H1 (cell line): Measurements from ENCODE around the gene CCDC88C.

Experiments used
- CTCF ChIP-seq, 3 experiments: IDR thresholded peaks; 1 replicate in 2 of 3; 2 replicates in 1 of 3; pipeline versions ENCODE4 v1.5.1 to v1.6.1; 2011; ENCODE audit warnings: low read length in 3 of 3, mild to moderate bottlenecking in 3 of 3, inconsistent platforms in 2 of 3, low read depth in 1 of 3, moderate library complexity in 1 of 3; ENCODE audit not compliant: insufficient read depth in 1 of 3; ENCODE audit errors: control extremely low read depth in 1 of 3
- EGR1 ChIP-seq: IDR thresholded peaks from 2 replicates; pipeline ENCODE4 v1.6.1; 2011; ENCODE audit warnings: low read depth, low read length, borderline replicate concordance
- EZH2 ChIP-seq: fragments of 200-600 bp; sonication (generic); IDR thresholded peaks from 2 replicates; pipeline ENCODE4 v1.7.1; 2012; ENCODE audit warnings: low read depth, mild to moderate bottlenecking, moderate library complexity, low read length, inconsistent platforms; ENCODE audit not compliant: severe bottlenecking
- JUN ChIP-seq: IDR thresholded peaks from 2 replicates; pipeline ENCODE4 v1.6.1; 2011; ENCODE audit warnings: low read depth, mild to moderate bottlenecking, improper control_type of control experiment, low read length
- JUND ChIP-seq: IDR thresholded peaks from 2 replicates; pipeline ENCODE4 v1.6.1; 2011; ENCODE audit warnings: mild to moderate bottlenecking, improper control_type of control experiment, low read length
- KDM4A ChIP-seq: IDR thresholded peaks from one replicate; pipeline ENCODE4 v1.7.1; 2012; ENCODE audit warnings: low read depth, mild to moderate bottlenecking, moderate library complexity, low read length, inconsistent platforms; ENCODE audit not compliant: severe bottlenecking
- MAX ChIP-seq: IDR thresholded peaks from 2 replicates; pipeline ENCODE4 v1.6.1; 2012; ENCODE audit warnings: inconsistent platforms
- POLR2A ChIP-seq, 2 experiments: IDR thresholded peaks; 1 replicate in 1 of 2; 2 replicates in 1 of 2; pipeline ENCODE4 v1.6.1; 2011; ENCODE audit warnings: low read depth in 2 of 2, low read length in 2 of 2, mild to moderate bottlenecking in 2 of 2; ENCODE audit errors: control extremely low read depth in 1 of 2
- POLR2AphosphoS5 ChIP-seq: IDR thresholded peaks from 2 replicates; pipeline ENCODE4 v1.6.1; 2011; ENCODE audit warnings: low read depth, low read length
- RXRA ChIP-seq: IDR thresholded peaks from 2 replicates; pipeline ENCODE4 v1.6.1; 2011; ENCODE audit warnings: low read depth, mild to moderate bottlenecking, low read length, moderate library complexity; ENCODE audit not compliant: insufficient read depth
- SP2 ChIP-seq: IDR thresholded peaks from 2 replicates; pipeline ENCODE4 v1.6.1; 2012; ENCODE audit warnings: mild to moderate bottlenecking, low read length, inconsistent platforms
- TEAD4 ChIP-seq: IDR thresholded peaks from 2 replicates; pipeline ENCODE4 v1.6.1; 2012; ENCODE audit warnings: low read depth, low read length, inconsistent platforms, mixed read lengths
- YY1 ChIP-seq: IDR thresholded peaks from 2 replicates; pipeline ENCODE4 v1.6.1; 2011; ENCODE audit warnings: low read depth, mild to moderate bottlenecking, low read length

- TF ChIP-seq RXRA, result no peak
- TF ChIP-seq JUND, result no peak
- TF ChIP-seq EGR1, result no peak
- no peak for TF ChIP-seq POLR2A (IDR thresholded peaks at IDR 0.05; ENCODE audit: control extremely low read depth in 1 of 2, low read depth in 2 of 2, low read length in 2 of 2)
- TF ChIP-seq EZH2, result no peak
- no peak for TF ChIP-seq POLR2AphosphoS5
- TF ChIP-seq CTCF (IDR thresholded peaks at IDR 0.05; ENCODE audit: control extremely low read depth in 1 of 3, insufficient read depth in 1 of 3, low read depth in 1 of 3, low read length in 3 of 3), result no peak
- TF ChIP-seq JUN, result no peak
- TF ChIP-seq MAX, result no peak
- TF ChIP-seq YY1, result no peak
- no peak for TF ChIP-seq KDM4A
- TF ChIP-seq TEAD4, result no peak
- no peak for TF ChIP-seq SP2
Observed at GRCh38 chr14:91290986-91291385, 126.6 kb downstream of the CCDC88C start.
